Measurements from ENCODE around the gene ADGRV1.
"Not testable (repeated sequence)": the region's sequence is repeated elsewhere in the genome, so short reads cannot be mapped to it uniquely, and the experiment has no call there.

The ADGRV1 gene

DNA sequence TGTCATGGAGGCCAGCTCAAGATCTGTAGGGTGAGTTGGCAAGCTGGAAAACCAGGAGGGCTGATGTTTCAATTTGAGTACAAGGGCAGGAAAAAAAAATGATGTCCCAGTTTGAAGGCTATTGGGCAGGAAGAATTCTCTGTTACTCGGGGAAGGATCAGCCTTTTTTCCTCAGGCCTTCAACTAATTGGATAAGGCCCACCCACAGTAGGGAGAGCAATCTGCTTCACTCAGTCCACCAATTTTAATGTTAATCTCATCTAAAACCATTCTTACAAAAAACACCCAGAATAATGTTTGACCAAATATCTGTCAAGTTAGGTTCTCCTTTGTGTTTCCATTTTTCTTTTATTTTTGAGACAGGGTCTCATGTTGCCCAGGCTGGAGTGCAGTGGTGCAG is 442.1 kb downstream of the ADGRV1 start:
- DNase-seq (ENCODE audit: low spot score), result no peak

DNA sequence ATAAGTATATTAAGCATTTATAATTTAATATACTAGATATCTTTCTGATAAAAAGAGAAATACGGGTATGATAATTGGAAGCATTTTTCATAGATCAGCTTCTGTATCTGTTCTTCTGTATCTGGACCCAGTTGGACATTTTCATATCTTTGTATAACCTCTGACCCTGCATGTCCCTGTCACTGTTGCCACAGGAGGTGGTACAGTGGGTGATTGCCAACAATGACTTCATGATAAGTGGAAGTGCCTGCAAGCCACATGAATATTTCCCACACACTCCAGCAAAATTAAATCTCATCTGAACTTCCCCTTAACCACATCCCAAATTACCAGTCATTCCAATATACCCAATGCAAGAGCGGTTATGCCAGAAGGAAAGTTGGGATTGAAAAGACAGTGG is 448.1 kb downstream of the ADGRV1 start:
- DNase-seq (ENCODE audit: low spot score), result no peak

- no peak for DNase-seq (ENCODE audit: low spot score)
These were observed 448.7 kb downstream of the ADGRV1 start for GRCh38 chr5:91007251-91007650.

- no peak for DNase-seq (ENCODE audit: low spot score)
These were observed 449.3 kb downstream of the ADGRV1 start for GRCh38 chr5:91007780-91008402.

DNA sequence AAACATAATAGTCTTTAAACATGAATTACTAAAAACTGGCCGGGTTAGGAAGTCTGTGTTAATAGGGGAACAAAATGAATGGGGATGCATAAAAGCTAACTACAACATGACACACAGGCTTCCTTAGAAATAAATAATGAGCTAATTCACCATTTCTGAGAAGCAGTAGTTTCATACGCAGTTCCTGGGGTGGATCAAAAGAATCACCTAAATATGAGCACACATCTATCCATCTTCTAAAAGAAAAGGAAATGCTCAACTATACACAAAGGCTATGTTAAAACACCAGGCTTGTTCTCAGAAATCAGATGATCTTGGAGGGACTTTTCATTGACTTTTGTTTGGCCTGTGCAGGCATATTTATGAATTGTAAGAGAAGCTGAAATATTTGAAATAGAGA is 451.5 kb downstream of the ADGRV1 start:
- DNase-seq (ENCODE audit: low spot score), result no peak

GRCh38 chr5:91011029-91011428 is 452.4 kb downstream of the ADGRV1 start:
- no peak for DNase-seq (ENCODE audit: low spot score)

GRCh38 chr5:91012867-91013266 is 454.3 kb downstream of the ADGRV1 start:
- not testable (repeated sequence) for DNase-seq (ENCODE audit: low spot score)

GRCh38 chr5:91016322-91016721 is 457.7 kb downstream of the ADGRV1 start:
- no peak for DNase-seq (ENCODE audit: low spot score)

DNA sequence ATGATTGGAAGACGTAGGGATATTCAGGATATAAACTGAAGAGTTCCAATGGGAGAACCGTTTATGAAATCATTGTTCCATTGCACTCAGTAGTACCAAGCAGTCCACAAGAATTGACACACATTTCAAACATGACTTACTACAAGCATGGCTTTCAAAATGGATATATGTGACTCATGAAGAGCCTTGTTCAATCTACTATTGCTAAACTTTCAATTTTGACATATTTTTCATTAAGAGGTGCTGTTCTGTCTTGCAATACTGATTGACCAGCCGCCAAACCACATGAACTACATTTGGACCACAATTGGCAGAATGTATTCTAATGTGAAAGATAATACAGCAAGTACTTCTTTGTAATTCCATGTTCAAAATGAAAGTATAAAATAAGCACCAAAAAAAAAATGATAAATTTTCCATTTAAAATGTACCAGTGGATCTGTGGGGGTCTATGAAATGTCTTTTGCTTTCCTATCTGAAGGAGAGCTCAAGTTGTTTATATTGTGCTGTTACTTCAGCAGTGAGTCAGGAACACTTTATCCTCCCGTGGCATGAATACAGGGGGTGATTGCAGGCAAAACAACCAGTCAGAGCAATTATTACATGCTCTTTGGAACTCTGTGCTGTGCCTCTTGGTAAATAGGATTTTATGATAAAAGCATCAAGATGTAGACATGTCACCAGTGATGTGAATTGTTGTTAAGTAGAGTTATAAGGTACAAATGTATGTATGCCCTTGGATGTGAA is 458.5 kb downstream of the ADGRV1 start:
- DNase-seq (ENCODE audit: low spot score), result no peak

- DNase-seq (ENCODE audit: low spot score), result no peak
These were observed 459.6 kb downstream of the ADGRV1 start for GRCh38 chr5:91018200-91018599.

GRCh38 chr5:91018712-91019371 is 460.2 kb downstream of the ADGRV1 start:
- no peak for DNase-seq (ENCODE audit: low spot score)

- DNase-seq (ENCODE audit: low spot score), result no peak
These were observed 461.6 kb downstream of the ADGRV1 start for GRCh38 chr5:91020065-91020800.

DNA sequence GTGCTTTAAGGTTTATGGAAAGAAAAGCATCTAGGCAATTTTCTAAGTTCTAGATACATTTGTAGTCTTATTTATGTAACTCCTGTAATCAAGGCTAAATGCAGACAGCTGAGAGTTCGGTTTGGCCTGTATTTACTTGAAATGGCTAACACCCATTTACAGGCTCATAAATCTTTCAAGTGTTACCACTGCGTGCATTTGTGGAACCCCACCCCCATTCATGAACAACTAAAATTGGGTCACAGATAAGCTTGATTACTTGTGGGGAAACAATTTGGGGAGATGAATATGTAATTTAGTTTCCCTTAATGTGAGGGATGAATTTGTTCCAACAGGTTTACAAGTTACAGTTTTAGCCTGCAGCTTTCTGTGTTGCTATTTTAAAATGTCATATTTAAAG is 463.9 kb downstream of the ADGRV1 start:
- no peak for DNase-seq (ENCODE audit: low spot score)

DNA sequence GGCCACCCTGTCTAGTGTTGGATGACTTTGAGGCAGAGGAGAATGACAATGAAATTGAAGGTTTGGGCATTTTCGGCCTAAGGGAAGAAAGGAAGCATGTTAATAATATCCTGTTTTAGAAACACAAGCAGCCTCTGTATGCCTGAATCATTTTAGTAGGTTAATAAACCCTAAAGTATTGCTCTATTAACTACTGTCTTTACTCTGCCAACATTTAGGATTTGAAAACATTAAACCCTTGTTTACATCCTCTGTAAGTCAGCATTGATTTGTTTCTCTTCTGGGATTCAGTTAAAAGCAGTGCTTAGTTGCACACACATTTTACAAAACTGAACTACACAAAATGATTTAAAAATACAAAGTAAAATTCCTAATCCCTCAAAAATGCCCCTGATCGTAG is 465.6 kb downstream of the ADGRV1 start:
- no peak for DNase-seq (ENCODE audit: low spot score)

DNA sequence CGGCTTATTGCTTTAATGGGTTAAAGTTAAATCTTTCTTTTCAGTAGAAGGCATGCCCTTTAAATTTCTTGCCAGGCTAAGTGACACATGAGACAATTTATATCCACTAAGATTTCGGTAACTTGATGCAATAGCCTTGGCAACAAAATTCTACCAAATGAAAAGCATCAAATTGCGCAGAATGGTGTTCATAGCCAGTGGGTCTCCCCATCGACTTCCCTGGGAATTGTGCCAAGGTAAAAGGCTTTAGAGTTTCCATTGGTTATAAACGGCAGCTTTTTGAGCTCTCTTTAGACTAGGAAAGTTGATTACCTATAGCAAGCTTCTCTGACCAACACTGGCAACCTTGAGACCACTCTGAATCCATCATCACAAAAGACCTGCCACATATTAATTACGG is 466.1 kb downstream of the ADGRV1 start:
- DNase-seq (ENCODE audit: low spot score), result no peak

GRCh38 chr5:91025449-91025848 is 466.9 kb downstream of the ADGRV1 start:
- DNase-seq (ENCODE audit: low spot score), result no peak

DNA sequence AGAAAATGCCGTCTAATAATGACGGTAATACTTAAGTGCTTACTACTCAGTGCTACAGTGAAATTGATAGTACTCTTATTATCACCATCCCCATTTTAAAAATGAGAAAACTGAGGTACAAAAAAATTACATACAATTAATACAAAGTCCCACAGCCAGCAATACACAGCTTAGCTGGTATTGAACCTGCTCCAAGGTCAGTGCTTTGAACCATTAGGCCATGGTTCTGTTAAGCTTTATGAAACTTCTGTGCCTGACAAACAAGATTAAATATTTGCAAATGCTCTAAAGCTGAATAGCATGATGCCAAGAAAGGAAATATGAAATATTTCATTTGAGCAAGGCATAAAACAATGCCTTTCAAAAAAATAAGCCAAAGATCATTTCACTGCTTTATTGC is 467.4 kb downstream of the ADGRV1 start:
- DNase-seq (ENCODE audit: low spot score), result no peak

DNA sequence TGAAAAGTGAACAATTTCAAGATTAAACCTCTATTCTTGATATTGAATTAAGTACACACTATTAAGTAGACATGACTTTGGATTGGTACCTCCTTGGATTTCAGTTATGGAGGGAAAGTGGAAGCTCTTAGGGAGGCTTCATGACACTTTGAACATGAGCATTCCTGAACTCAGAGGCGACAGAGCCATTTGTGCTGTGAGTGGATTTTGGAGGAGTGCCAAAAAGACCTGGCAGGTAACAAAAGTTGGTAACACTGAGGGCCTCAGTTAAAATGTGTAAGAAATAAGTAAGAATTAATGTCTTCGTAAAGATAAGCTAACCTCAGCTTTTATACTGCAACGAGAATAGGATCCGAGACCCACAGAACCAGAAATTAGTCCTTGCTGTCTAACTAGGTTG is 467.9 kb downstream of the ADGRV1 start:
- no peak for DNase-seq (ENCODE audit: low spot score)

DNA sequence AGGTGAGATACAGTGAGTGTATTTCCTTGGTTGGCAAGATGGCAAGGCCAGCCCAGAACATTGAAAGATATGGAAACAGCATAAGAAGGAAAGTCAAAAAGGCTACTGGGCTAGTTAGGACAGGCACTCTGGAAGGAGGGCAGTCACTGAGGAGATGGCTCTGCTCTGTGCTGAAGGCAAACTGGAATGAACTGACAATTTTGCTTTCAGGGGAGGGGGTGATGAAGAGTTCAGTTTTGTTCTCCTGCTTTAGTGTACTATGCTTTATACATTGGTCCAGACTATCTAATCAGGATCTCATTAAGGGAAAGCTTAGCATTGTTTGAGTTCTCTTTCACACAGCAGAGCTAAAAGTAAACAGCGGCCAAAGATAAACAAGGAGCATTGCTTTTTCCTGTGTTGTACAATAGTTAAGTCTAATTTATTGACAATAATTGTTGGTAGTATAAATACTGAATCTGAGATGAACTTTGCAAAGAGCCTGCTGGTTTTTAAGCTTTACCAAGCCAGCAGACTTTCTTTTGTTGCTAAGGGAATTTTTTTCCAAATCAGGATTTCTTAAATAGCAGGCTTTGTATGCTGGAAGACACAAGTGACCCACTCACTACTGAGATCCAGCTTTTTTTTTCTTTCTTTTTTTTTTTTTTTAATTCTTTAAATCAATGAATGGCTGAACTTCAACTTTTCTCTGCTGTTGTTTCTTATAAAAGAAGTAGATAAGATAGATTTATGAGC is 469.0 kb downstream of the ADGRV1 start:
- no peak for DNase-seq (ENCODE audit: low spot score)

DNA sequence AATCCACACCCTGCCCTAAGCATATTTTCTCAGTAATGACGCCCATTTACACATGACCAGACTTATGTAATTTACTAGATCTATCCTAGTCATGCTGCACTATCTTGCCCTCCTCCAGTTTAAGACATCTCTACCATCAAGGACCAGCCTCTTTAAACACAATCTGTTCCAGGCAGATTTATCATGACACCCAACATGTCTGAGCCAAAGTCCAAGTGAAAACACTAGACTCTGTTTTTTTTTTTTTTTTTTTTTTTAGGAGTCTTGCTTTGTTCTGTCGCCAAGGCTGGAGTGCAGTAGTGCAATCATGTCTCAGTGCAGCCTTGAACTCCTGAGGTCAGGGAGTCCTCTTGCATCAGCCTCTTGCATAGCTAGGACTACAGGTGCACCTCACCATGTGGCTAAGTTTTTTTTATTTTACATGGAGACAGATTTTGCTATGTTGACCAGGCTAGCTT is 469.9 kb downstream of the ADGRV1 start:
- DNase-seq (ENCODE audit: low spot score), result no peak

DNA sequence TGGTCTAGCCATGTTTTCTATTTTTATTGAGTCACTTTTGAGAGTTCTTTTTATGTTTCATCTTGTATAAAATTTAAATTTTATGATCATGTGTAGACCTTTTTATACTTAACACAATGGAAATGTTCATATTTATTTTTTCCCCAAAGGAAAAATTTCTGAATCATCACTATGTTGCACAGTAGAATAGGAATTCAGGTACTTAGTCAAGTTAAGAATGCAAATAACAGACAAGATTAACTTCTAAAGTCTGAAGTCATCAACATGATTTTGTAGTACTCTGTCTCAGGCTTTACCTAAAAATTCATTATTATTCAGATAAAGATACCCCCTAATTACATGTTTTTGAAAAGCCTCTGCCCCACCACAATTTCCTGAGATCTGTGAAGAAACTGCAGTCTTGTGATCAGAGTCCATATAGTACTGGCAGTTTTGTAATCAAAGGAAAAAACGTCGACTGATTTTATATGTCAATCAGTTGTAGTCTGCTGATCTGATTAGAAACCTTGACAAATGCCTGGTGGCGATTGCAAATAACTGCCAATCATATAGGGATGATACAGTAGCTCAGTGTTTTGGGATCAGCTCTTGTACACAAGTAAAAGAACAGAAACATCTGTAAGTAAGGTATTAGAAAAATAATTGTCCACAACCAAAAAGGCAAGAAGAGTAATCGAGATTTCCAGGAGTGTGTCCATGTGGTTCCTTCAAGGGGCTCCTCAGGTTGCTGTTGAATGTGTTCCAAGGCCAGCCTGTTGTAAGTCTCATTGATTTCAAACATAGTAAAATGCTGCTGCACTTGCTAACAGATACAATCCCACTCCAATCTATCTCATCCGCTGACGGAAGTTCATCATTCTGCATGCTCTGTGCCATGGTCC is 472.2 kb downstream of the ADGRV1 start:
- no peak for DNase-seq (ENCODE audit: low spot score)

Measured in activated CD4-positive, alpha-beta T cell treated with anti-CD3 and anti-CD28 coated beads, Interleukin-2, Interleukin-4, amounts not matched to agents 100 ng/mL and 50 ng/mL, durations not matched to agents 16 hours and 8 hours (primary cell).